ENCODE data around the gene ADGRG3.
"Not testable (repeated sequence)": the region's sequence is repeated elsewhere in the genome, so short reads cannot be mapped to it uniquely, and the experiment has no call there.

The ADGRG3 gene

DNA sequence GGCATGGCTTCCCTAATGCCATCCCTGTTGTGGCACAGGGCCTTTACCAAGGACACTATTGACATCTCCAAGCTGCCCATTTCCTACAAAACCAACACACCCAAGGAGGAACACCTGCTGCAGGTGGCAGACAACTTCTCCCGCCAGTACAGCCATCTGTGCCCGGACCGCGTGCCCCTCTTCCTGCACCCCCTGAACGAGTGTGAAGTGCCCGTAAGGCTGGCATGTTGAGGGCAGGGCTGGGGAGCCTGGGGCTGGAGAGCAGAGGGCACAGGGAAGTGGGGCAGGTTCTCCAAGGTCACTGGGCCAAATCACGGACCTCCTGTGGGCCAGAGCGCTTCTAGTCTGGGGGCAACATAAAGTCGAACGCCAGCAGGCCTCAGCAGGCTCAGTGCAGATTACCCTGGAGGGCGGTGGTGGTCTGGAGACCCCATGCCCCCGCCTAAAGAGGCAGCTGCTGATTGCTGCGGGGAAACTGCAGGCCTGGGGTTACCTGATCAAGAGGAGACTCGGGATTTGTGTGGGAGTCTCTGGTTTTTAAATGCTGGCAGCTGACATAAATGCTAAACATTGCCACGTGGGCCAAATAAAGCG lies 30.8 kb downstream of the ADGRG3 start:
- no peak for DNase-seq

- no peak for DNase-seq
Measured at GRCh38 chr16:57699481-57699880, 31.4 kb downstream of the ADGRG3 start.

GRCh38 chr16:57699899-57700298 lies 31.8 kb downstream of the ADGRG3 start:
- DNase-seq: no peak

GRCh38 chr16:57700781-57701551 lies 32.9 kb downstream of the ADGRG3 start:
- DNase-seq: no peak

GRCh38 chr16:57701759-57702371 lies 33.8 kb downstream of the ADGRG3 start:
- DNase-seq: no peak

DNA sequence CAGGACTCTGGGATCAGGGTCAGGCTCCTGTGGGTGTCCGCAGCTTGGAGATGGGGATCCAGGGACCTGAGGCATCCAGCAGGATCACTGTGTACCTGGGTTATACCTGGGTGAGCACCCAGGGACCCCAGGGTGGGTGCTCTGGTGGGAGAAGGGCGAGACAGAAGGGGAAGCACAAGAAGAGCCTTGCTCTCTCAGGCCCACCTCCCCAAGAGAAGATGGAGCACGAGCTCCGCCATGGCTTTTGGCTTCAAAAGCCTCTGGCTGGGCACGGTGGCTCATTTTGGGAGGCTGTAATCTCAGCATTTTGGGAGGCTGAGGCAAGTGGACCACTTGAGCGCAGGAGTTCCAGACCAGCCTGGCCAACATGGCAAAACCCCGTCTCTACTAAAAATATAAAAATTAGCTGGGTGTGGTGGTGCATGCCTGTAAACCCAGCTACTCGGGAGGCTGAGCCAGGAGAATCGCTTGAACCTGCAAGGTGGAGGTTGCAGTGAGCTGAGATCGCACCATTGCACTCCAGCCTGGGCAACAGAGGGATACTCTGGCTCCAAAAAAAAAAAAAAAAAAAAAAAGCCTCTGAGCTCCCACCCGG lies 35.4 kb downstream of the ADGRG3 start:
- DNase-seq: no peak

DNA sequence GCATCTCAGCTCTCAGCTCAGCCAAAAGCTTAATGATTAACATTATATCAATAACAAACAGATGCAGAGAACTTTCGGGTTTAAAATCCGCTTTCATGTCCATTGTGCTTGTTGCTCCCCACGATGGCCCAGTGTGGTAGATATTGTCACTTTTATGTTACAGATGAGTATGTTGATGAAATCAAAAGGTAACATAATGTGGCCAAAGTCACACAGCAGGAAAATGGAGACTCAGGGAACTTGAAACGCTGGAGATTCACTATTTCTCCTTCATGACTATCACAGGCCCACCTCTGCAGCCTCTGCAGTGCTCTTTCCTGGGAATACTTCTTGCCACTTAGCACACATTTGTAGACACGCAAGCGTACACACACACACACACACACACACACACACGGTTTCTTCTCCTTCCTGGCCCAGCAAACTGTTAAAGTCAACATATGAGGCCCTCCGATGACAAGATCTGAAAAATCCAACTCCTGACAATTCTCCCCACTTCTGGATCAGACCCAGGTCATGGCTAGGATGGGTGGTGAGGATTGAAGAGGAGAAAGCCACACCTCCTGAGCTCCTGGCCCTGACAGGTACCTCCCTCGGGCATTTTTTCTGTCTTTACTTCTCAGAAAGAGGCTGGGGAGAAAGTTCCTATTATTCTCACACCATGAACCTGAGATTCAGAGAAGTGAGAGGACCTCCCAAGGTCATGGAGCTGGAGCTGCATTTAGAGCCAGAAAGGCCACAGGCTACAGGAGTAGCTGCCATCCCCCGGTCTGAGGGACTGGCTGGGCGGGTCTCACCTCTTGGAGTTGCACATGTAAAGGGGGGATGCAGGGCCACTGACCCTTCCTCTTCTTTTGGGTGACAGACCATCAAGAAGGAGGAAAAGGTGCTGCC lies 36.2 kb downstream of the ADGRG3 start:
- DNase-seq: no peak

GRCh38 chr16:57704905-57705852 lies 37.1 kb downstream of the ADGRG3 start:
- DNase-seq: no peak

GRCh38 chr16:57706717-57707116 lies 38.6 kb downstream of the ADGRG3 start:
- no peak for DNase-seq

GRCh38 chr16:57707331-57707730 lies 39.2 kb downstream of the ADGRG3 start:
- DNase-seq: no peak

DNA sequence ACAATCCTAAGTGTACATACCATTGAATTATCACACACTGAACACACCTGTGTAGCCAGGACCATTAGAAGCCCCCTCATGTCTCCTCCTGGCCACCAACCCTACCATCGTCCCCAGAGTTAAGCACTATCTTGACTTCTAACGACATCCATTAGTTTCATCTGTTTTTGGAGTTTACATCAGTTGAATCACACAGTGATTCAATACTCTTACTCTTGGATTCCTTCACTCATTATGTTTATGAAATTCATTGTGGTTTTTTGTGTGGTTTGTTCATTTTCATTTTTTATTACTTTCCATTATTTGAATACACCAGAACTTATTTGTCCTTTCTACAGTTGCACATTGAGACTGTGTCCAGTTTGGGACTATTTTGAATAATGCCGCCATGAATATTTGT lies 40.1 kb downstream of the ADGRG3 start:
- DNase-seq: no peak

DNA sequence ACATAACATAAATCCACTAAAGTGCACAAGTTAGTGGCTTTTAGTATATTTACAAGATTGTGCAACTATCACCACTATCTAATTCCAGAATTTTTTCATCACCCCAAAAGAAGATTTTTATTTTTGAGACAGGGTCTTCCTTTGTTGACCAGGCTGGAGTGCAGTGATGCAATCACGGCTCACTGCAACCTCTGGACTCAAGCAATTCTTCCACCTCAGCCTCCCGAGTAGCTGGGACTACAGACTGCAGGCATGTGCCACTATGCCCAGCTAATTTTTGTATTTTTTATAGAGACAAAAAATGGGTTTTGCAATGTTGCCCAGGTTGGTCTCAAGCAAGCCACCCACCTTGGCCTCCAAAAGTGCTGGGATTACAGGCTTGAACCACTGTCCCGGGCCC lies 41.6 kb downstream of the ADGRG3 start:
- DNase-seq: no peak

- DNase-seq: no peak
Measured at GRCh38 chr16:57711346-57711745, 43.2 kb downstream of the ADGRG3 start.

DNA sequence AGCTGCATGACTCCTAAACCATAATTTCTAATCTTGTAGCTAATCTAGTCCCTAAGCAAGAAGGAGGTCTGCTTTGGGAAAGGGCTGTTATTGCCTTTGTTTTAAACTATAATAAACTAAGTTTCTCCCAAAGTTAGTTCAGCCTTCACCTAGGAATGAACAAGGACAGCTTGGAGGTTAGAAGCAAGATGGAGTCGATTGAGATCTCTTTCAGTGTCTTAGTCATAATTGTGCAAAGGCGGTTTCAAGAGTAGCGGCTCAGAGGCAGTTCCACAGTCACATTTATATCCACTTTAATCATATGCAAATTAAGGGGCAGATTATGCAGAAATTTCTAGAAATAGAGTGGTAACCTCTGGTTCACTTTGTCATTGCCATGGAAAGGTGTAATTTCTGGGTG lies 43.9 kb downstream of the ADGRG3 start:
- DNase-seq: no peak

DNA sequence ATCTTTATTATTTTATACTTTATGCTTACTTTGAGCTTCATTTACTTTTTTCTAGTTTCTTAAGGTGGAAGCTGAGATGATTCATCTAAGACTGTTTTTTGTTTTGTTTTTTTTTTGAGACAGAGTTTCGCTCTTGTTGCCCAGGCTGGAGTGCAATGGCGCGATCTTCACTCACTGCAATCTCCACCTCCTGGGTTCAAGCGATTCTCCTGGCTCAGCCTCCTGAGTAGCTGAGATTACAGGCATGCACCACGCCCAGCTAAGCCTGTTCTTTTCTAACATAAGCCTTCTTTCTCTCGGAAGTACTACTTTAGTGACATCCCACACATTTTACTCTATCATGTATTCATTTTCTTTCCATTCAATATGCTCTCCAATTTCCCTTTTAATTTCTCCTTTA lies 44.5 kb downstream of the ADGRG3 start:
- DNase-seq: not testable (repeated sequence)

DNA sequence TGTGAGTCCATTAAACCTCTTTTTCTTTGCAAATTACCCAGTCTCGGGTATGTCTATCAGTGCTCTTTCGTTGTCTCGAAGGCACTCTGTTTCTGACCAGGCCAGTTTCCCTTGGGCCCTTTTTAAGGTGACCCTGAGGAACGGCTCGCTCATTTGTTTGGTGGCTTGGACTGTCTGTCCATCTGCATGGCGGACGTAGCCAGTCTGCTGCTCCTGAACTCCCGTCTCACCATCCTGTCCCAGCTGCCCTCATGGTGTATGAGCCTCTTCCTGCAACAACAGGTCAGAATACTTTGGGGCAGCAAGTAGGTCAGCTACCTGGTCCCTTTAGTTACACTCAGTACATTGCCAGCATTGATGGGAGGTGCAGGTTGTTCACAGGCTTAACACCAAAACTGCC lies 45.5 kb downstream of the ADGRG3 start:
- DNase-seq: no peak

DNA sequence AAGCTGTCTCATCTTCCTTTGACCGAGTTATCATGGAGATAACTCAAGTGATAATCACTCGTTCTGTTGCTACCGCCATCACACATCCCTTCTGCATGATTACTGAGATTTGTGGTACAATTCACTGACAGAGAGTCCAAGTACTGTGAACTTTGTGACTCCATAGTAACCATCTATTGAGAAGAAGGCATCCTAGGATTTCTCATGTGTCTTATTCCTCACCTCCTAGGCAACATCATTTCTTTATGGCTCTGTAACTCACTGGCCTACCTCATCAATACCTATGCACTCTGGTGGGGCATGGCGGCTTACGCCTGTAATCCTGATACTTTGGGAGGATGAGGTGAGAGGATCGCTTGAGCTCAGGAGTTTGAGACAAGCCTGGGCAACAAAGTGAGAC lies 45.9 kb downstream of the ADGRG3 start:
- no peak for DNase-seq

- DNase-seq: peak; percentile 42 to 61
Measured at GRCh38 chr16:57720142-57720575, 52.1 kb downstream of the ADGRG3 start.

DNA sequence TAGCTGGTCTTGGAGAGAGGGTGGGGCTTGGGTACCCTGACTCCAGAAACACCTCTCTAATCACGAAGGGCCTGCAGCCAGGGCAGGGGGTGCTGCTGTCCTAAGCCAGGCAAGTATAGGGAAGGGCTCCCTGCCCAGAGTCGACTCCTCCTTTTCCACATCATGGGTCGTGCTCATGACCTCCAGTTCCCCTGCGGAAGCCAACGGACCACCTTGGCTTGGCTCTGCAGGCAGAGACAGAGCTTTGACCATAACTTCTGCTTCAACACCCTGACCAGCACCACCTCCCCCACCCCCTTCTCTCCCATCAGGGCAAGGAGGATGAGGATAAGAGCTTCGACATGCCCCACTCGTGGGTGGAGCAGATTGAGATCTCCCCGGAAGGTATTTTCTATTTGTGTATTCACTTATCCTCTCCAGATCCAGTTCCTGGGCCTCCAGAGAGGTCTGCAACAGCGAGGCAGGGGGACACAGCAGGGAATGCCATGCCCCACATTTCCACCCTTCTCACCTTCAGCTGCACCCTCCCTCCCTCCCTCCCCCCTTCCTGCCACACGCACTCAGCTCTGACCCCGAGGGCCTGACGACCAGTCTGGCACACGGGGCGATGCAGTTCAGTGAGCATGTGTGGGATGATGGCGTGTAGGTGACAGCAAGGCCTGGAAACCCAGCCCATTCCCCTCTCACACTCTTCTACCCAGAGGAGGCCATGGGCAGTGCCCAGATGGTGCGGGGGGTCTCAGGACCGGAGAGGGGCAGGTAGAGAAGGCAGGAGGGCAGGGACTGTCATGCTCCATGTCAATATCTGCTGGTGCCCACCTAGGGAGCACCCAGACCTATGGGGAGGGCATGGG lies 53.5 kb downstream of the ADGRG3 start:
- DNase-seq: no peak

GRCh38 chr16:57722210-57722499 lies 54.0 kb downstream of the ADGRG3 start:
- no peak for DNase-seq

DNA sequence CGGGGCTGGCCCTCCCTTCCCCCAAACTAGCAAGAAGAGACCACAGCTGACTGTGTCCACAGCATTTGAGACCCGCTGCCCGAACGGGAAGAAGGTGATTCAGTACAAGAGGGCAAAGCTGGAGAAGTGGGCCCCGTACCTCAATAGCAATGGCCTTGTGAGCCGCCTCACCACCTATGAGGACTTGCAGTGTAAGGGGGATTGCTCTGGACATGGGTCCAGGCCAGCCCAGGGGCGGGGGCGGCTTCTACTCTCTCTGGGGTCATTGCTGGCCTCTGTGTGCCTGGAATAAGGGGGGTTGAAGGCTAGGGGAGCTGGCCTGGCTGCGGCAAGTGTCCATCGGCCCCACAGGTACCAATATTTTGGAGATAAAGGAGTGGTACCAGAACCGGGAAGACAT lies 54.5 kb downstream of the ADGRG3 start:
- DNase-seq: no peak
